Fibroblast of lung (primary cell): ENCODE measurements around the gene OGA. TPM values are rescaled to one million over a fixed set of nuclear protein-coding genes. Genes with fewer than 3 reads are reported as not detected.

Source experiments
- DNase-seq, 2 donors: peaks; one replicate each; pipeline versions ENCODE4 v3.0.0 to v3.0.0-alpha.2; 2010; ENCODE audit warnings: low read depth in 2 of 2
- H2AFZ ChIP-seq: 2 replicates; pipeline ENCODE4 v1.5.1; 2012; ENCODE audit warnings: low read length, control low read depth, inconsistent platforms
- H3K27ac ChIP-seq: 2 replicates; pipeline ENCODE4 v1.5.1; 2011; ENCODE audit warnings: low read length, control low read depth; ENCODE audit not compliant: insufficient read depth
- H3K27me3 ChIP-seq: 2 replicates; pipeline ENCODE4 v1.5.1; 2011; ENCODE audit warnings: mild to moderate bottlenecking, low read length; ENCODE audit not compliant: control insufficient read depth, insufficient read depth
- H3K36me3 ChIP-seq: 2 replicates; pipeline ENCODE4 v1.5.1; 2011; ENCODE audit warnings: low read length; ENCODE audit not compliant: control insufficient read depth, insufficient read depth
- H3K4me1 ChIP-seq: 2 replicates; pipeline ENCODE4 v1.5.1; 2011; ENCODE audit warnings: low read length; ENCODE audit not compliant: control insufficient read depth, insufficient read depth; ENCODE audit errors: extremely low read depth
- H3K4me2 ChIP-seq: 2 replicates; pipeline ENCODE4 v1.5.1; 2011; ENCODE audit warnings: low read length, control low read depth; ENCODE audit not compliant: insufficient read depth; ENCODE audit errors: extremely low read depth
- H3K4me3 ChIP-seq, 4 experiments: fragments of 200-600 bp in 1 of 4; sonication (generic) in 1 of 4; replicated peaks in 1 of 4; 2 replicates each; pipeline ENCODE4 v1.5.1; 2011 to 2016; ENCODE audit warnings: low read length in 4 of 4, low read depth in 3 of 4, mild to moderate bottlenecking in 3 of 4, control low read depth in 2 of 4, inconsistent platforms in 1 of 4, mixed read lengths in 1 of 4; ENCODE audit not compliant: insufficient read depth in 1 of 4; ENCODE audit errors: control extremely low read depth in 1 of 4
- H3K79me2 ChIP-seq: 2 replicates; pipeline ENCODE4 v1.5.1; 2012; ENCODE audit warnings: mild to moderate bottlenecking, low read length, inconsistent platforms; ENCODE audit not compliant: control insufficient read depth, insufficient read depth
- H3K9ac ChIP-seq: 2 replicates; pipeline ENCODE4 v1.5.1; 2011; ENCODE audit warnings: mild to moderate bottlenecking, low read length, control low read depth; ENCODE audit not compliant: insufficient read depth
- H3K9me3 ChIP-seq: 2 replicates; pipeline ENCODE4 v1.5.1; 2012; ENCODE audit warnings: low read depth, low read length; ENCODE audit not compliant: control insufficient read depth, insufficient read depth
- H4K20me1 ChIP-seq: 2 replicates; pipeline ENCODE4 v1.5.1; 2011; ENCODE audit warnings: low read length; ENCODE audit not compliant: control insufficient read depth, insufficient read depth; ENCODE audit errors: extremely low read depth
- CTCF ChIP-seq, 2 donors: IDR thresholded peaks in 1 of 2; conservative IDR thresholded peaks in 1 of 2; 1 replicate in 1 of 2; 2 replicates in 1 of 2; pipeline ENCODE4 v1.5.1; 2011 to 2012; ENCODE audit warnings: low read length in 2 of 2, control low read depth in 1 of 2, inconsistent platforms in 1 of 2, low read depth in 1 of 2, mild to moderate bottlenecking in 1 of 2
- EZH2 ChIP-seq: IDR thresholded peaks from 2 replicates; pipeline ENCODE4 v1.5.1; 2012; ENCODE audit warnings: low read length, control low read depth, mild to moderate bottlenecking; ENCODE audit errors: missing control alignments
- polyA plus RNA-seq, 2 donors: library from polyadenylated mRNA; depleted of rRNA in 1 of 2; stranded (reverse) in 1 of 2; unstranded in 1 of 2; fragments of >200 nt; gene quantifications; 2 replicates each; pipeline ENCODE4 v1.2.1, GENCODE V29; 2011 to 2012; ENCODE audit warnings: missing spikeins in 1 of 2
- total RNA-seq: library from RNA; depleted of rRNA; stranded (reverse); fragments of >200 nt; gene quantifications from 2 replicates; pipeline ENCODE4 v1.2.1, GENCODE V29; 2014

OGA gene
- total and polyA plus RNA-seq, 2 donors (not counting 1 experiment from before 2014, with no cell fraction given): 69.9 to 193 TPM

GRCh38 chr10:101776161-101776817 is 42.0 kb downstream of the OGA start:
- H3K9me3 ChIP-seq: no peaks in the 10 kb centered on the region
- TF ChIP-seq CTCF (conservative IDR thresholded peaks at IDR 0.05 in 1 of 2, IDR thresholded peaks at IDR 0.05 in 1 of 2; ENCODE audit: low read depth in 1 of 2, low read length in 2 of 2): no peak
- TF ChIP-seq EZH2: peak; percentile 88
- H3K4me2 ChIP-seq: no peak overlapping the region
- no peak overlapping the region for H3K4me3 ChIP-seq
- no peak overlapping the region for H3K27ac ChIP-seq
- no peak overlapping the region for H2AFZ ChIP-seq
- DNase-seq: no peak
- H4K20me1 ChIP-seq: no peaks in the 10 kb centered on the region
- peaks cover 52% of the 10 kb centered on the region for H3K27me3 ChIP-seq
- peaks cover 5% of the 10 kb centered on the region for H3K4me1 ChIP-seq
- H3K9ac ChIP-seq: no peak overlapping the region
- H3K36me3 ChIP-seq: no peaks in the 10 kb centered on the region
- H3K79me2 ChIP-seq: no peaks in the 10 kb centered on the region

DNA sequence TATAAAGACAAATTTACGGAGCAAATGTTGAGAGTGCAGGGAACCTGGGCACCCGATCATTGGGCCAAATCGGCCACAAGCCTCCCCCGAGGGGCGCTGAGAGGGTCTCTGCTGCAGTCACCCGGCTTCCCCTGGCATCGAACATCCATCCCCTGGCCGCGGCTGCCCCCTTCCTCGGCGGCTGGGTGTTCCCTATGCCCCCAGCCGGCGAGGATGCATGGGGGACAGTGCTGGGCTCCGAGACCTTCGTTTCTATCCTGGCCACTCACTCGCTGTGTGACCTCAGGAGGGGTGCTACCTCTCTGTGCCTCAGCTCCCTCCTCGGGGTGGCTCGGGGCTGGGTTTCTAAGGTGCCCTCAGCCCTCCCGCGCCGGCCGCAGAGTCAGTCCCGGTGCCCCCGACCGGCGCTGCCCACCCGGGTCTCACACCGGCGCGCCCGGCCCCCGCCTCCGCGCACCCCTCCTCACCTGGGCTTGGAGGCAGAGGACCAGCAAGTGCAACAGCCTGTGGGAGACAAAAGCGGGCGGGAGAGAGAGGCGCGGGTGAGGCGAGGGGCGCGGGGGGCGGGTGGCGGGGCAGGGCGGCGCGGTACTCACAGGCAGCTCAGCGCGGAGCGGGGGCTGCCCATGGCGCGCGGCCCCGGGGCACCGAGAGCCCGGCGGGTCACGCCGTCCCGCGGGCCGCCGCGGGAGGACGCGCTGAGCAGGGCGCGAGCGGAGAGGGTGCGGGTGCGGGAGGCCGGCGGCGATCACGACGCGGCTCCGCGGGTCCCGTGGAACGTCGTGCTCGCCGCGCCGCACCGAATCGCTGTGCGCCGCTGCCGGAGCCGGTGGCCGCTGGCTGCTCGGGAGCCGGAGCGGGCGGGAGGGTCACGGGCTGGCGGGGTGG is 42.7 kb downstream of the OGA start, which contains the start of gene FGF8:
Gene FGF8, minus strand, starts transcription at position 842 of the 888 bp plus-strand sequence. Its CDS starts 214 bp downstream, at position 628.
- H3K4me2 ChIP-seq: no peak within 1 kb of the TSS
- no peak within 1 kb of the TSS for H3K4me3 ChIP-seq
- no peaks in the 10 kb centered on the region for H3K9me3 ChIP-seq
- peak; percentile 98 for TF ChIP-seq EZH2
- TF ChIP-seq CTCF (conservative IDR thresholded peaks at IDR 0.05 in 1 of 2, IDR thresholded peaks at IDR 0.05 in 1 of 2; ENCODE audit: low read depth in 1 of 2, low read length in 2 of 2): no peak
- H3K4me1 ChIP-seq: peaks cover 5% of the 10 kb centered on the region
- H3K27ac ChIP-seq: no peak within 1 kb of the TSS
- H3K79me2 ChIP-seq: no peaks in the 10 kb centered on the region
- H4K20me1 ChIP-seq: no peaks in the 10 kb centered on the region
- H3K9ac ChIP-seq: no peak within 1 kb of the TSS
- DNase-seq: no peak
- H3K36me3 ChIP-seq: no peaks in the 10 kb centered on the region
- H2AFZ ChIP-seq: no peak within 1 kb of the TSS
- H3K27me3 ChIP-seq: peaks cover 55% of the 10 kb centered on the region

DNA sequence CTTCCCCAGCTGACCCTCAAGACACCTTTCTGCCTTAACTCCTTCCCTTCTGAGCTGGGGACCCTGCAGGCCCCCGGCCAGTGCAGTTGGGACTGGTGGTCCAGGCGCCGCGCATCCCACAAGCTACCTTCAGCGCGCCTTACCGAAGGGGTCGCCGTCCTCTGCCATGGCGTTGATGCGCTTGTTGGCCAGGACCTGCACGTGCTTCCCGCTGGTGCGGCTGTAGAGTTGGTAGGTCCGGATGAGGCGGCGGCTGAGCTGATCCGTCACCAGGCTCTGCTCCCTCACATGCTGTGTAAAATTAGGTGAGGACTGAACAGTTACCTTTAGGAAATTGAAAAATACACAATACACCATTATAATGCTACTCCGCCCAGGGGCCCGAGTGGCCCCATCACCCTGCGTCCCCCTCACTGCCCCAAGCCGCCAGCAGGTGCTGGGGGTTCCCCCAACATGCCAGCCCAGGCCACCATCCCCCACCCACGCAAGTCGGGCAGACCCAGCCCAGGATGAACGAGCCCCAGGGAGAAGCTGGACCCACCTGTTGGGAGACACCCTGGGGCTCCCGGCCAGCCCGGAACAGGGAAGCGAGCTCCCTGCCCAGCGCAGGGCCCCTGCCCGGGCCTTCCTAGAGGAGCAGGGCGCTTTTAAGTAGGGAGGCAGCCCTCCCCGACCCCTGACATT is 43.5 kb downstream of the OGA start:
- Histone ChIP-seq H3K27me3 (peaks cover 55% of the 10 kb centered on the region), H3K4me1 (no peaks in the 10 kb centered on the region), H4K20me1 (no peaks in the 10 kb centered on the region), H3K4me3 (no peak overlapping the region), H3K79me2 (no peaks in the 10 kb centered on the region), H3K36me3 (no peaks in the 10 kb centered on the region), H2AFZ (no peak overlapping the region), H3K27ac (no peak overlapping the region), H3K4me2 (no peak overlapping the region), H3K9ac (no peak overlapping the region), H3K9me3 (no peaks in the 10 kb centered on the region)
- no peak for TF ChIP-seq CTCF (conservative IDR thresholded peaks at IDR 0.05 in 1 of 2, IDR thresholded peaks at IDR 0.05 in 1 of 2; ENCODE audit: low read depth in 1 of 2, low read length in 2 of 2)
- TF ChIP-seq EZH2: peak; percentile 94
- no peak for DNase-seq
